HG02759 (cell line): Measurements from ENCODE around the gene UNC119.
"Not testable (repeated sequence)": the region's sequence is repeated elsewhere in the genome, so short reads cannot be mapped to it uniquely, and the experiment has no call there.

Experiments used
- ATAC-seq: cut with Tn5 transposase; IDR thresholded peaks from one replicate; pipeline ENCODE4 v1.9.1; 2021; ENCODE audit warnings: mild to moderate bottlenecking, moderate library complexity; ENCODE audit not compliant: unreplicated experiment

UNC119 gene

DNA sequence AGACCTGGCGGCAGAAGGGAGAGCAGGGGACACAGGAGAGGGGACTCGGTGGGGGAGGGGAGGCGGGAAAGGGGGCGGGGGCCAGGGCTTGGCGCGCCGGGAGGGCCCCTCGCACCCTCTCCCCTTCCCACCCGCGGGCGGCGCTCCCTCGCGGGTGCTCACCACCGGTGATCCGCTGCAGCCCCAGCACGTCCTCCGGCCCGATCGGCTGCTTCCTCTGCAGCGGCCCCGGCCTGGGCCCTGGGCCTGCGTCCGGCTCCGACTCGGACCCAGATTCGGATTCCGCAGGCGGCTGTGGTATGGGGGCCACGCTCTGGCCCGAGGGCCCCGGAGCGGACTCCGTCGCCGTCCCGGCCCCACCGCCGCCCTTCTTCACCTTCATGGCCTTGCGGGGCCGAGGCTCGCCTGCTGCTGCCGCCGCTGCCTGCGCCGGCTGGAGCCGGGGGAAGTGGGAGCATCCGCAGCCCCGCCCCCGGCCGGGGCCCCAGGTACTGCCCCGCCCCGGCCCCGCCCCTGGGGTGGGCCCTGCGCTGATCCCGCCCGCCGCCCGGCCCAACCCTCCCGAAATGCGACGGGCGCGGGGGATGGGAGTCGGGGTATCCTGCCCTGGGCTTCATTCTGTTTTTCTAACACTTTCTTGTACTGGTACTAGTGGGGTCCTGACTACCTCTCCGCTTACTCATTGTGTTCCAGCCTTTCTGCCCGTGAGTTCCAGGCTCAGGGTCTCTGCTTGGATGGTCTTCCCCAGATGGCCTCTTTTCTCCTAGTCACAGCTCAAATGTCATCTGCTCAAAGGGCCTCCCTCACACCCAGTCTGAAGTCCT is at the start of gene UNC119:
Gene UNC119 (minus strand): TSS at position 449 of the 824 bp plus-strand sequence. CDS start 67 bp downstream, at position 382.
- ATAC-seq: peak; percentile 72

DNA sequence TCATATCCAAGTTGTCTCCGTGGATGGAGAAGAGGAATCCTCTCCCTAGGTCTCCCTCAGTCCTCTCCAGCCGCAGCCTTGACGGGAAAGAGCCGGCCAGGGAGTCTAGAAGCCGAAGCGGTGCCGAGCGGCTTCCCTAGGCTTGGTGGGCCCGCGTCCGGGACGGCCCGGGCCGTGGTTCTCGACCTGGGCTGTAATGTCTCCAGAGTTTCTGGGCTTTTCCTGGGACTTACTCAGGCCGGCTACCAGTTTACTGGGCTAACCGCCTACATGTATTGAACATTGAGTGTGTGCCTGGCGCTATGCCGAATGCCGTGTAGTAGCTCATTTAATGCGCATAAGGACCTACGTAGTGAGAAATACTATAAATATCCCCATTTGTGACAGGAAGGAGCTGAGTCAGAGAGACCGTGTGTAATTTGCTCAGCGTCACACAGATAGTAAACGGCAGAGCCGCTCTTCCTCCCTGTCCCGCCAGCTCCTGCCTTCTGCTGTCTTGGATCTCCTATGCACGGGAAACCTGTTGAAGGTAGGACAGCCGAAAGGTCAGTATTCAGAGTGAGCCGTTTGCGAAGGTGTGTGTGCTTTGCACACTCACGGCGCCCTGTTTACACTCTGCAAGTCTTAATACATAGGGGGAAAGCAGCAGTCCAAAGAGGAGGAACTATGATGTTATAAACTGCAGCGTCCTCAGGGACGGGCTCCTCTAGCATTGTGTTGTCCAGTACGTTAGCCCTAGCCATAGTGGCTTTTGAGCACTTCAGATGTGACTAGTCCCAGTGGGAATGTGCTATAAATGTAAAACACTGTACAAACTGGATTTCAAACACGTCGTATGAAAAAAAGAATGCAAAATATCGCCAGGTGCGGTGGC is 47.1 kb upstream of the UNC119 start:
- ATAC-seq: peak; percentile 40

DNA sequence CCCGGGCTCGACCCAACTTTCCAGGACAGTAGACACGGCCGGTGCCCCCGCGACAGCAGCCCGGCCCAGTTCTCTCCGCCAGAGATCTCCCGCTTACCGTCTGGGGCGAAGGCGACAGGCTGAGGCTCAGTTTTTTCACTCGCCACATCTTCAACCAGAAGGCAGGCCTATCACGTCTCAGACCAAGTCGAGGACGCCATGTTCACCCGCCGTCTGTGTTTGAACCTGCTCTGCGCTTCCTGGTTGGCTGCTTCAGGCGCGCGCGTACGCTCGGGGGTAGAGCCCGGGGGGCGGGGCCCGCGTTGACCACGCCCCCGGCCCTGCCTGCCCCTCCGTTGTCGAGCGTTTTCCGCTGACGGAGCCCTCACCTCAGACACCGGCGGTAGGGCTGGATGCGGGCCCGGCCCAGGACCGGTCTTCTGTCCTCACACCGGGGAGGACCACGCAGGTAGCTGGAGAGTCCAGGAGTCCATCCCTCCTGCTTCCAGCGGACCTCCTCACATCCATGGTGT is 46.4 kb upstream of the UNC119 start, which contains the start of gene SPAG5:
Gene SPAG5 (minus strand): TSS at position 227 of the 512 bp plus-strand sequence. CDS start 79 bp downstream, at position 148.
- peak; percentile 89 for ATAC-seq

DNA sequence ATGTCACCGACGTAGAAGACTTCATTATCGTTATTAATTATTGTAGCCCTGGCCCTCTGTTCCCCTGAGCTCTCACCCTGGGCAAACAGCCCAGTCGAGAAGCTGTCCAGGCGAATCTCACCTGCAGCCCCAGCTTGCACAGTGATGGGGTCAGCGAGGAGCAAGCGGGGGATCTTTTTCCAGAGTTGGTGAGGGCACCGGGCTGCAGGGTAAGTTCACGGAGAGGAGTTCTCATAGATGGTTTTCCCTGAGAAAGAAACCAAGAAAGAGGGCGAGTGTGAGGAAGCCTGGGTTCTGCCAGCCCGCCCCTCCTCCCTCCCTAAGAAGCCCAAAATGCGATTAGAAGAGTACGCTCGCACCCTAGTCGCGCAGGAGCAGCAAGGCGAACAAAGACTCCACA is 46.0 kb upstream of the UNC119 start:
- no peak for ATAC-seq

DNA sequence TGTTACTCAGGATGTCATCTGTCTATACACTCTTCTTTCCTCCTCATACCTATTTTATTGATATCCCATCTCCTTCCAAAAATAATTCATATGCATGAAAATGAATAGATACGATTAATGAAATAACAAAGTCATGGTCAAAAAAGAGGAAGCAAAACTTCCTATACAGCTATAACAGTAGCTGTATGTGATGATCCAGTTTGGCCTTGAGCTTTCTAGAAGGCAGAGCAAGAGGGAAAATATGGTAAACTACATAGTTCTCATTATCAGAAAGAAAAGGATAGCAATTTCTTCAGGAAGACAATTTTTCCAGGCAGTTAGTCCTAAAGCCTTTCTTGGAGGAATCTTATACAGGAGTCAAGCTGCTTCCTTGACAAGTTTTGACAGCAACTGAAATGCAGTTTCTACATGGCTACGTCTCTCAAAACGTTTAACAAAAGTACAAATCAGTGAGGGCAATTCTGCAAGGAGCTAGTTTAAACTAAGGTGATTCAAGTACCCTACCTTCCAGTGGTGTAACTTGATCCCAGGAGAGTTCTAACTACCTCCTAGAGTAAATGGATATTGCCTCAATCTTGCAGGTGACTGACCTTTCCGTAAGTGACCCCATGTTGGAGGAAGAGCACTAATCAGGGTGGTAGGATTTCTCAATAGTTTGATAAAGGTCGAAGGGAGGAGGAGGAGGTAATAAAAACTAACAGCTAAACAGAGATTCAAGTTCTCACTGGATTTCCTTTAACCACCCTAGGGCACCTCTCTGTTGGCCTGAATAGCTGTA is 45.4 kb upstream of the UNC119 start:
- ATAC-seq: no peak

DNA sequence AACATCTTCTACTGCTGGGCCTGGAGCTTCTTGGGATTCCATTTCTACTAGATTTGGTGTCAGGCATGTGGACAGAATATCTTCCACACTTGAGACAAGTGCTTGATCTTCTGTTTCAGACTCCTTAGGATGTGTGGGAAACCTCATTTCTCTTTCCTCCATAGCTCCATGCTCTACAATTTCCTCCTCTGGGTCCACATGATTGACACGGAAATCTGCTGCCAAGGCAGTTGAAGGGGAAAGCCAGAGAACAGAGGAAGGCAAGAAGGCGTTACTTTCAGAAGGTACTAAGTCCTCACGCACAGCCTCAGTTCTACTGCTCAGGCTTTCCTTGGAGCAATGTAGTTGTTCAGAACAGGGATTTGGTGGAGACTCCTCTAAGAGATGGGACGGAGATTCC is 39.8 kb upstream of the UNC119 start:
- no peak for ATAC-seq

DNA sequence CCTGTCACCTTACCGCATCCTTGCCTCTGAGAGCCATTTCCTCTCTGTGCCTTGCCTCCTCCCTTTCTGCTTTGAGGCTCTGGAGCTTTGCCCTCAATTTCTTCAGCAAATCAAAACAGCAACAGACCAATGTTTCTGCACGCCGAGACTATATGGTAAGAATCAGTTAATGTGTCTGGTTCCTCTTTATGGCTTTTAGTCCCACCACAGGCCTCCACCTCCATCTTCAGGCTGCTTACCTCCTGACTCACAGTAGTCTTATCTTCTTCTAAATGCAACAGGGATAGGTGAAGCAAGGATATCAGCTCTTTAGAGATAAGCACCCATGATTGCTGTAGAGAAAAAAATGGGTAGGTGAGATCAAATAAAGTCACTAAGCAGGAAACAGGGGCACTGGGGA is 33.4 kb upstream of the UNC119 start:
- ATAC-seq: no peak

DNA sequence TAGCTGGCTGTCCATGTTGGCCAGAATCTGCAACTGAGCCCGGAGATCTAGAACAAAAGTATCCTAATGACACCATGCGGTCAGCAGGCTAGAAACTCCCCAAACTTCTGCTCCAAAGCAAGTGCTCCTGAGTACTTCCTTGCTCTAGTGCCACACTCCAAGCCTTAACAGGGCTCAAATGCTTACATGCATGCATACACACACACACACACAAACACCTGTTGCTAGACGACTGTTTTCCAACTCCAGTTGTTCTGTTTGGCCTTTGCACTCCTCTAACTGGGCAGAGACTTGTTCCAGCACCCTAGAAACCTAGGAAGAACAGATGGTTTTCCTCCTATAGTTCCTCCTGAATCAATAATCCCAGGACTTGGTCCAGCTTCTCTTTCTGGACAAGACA is 32.0 kb upstream of the UNC119 start:
- ATAC-seq: no peak

DNA sequence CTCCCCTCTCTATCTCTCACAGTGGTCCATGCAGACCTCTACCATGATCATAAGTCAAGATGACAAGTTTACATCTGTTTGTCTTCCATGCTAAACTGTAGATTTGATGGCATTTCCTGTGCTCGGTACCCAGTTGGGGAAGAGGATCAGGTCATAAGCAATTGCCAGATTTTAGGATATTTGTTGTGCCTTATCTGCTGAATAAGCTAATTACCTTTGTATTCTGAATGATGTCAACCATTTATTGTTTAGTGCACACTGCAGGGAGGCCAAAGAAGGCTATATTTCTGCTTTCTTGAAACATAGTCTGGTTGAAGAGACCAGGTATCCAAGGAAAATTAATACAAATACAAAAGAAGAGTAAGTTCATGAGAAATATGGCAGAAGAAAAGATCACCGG is 30.1 kb upstream of the UNC119 start:
- no peak for ATAC-seq

DNA sequence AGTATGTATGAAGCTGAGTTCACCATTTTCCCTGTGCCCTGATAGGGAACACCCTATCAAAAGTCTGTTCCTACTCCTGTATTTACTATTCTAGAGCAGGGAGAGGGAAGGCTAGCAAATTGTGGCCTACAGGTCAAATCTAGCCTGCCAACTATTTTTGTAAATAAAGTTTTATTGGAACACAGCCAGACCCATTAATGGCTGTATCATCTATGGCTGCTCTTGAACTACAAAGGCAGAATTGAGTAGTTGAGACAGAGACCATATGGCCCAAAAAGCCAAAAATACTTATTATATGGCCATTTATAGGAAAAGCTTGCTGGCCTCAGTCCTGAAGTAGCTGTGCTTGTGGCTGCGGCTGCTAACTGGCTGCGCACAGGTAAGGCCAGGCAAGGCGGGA is 28.5 kb upstream of the UNC119 start:
- no peak for ATAC-seq

DNA sequence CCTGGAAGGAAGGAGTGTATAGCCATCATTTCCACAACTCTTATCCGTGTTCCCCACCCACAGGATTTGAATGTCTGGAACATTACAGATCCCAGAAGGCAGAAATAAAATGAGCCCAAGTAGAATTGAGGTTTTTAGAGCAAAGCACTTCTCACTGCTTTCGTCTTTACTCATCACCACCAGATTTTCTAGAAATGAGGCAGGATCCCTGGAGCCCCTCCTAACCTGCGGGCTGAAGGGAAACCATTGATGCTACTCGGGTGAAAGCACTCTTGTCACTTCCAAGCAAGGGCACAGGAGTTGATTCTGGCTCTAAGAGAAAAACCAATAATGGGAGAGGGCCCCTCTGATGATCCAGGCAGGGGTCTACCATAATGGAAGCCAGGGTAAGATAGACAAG is 27.1 kb upstream of the UNC119 start:
- no peak for ATAC-seq

DNA sequence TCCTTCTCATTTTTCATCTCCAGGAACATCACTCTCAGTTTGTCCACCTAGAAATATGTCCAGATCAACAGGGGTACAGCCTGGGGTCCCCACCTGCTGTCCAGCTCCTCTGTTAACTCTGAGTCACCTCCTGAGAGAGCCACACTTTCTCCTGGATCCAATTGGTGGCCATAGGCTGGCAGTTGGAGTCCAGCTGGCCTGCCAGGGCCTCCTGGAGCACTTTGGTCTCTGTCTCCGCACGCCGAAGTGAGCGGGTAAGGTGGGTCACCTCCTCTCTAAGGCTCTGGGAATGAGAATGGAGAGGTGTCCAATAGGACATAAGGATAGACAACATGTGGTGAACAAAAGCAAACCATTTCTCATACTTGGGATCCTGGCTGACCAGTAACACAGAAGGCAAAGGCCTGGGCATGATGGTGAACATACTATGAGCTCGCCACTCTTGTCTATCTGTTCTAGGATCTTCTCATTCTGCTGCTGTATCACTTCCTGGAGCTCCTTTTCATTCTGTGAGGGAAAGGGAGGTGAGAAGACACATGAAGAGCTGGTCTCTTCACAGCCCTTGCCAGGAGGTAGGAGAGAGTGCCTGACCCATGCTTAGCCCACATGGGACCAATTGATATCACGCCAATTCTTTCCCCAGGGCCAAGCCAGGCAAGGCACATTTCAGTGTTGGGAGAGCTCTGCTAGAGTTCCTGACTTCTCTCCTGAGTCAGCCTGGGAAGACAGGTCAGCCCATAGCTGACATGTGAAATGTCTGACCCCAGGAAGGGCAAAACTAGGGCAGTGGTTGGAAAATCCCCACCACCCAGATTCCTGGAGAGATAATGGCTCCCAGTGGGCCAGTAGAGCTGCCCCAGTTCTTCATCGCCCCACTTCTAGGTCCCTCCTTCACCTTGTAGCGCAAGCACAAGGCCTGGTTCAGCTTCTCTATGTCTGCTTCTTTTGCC is 26.1 kb upstream of the UNC119 start:
- ATAC-seq: no peak

DNA sequence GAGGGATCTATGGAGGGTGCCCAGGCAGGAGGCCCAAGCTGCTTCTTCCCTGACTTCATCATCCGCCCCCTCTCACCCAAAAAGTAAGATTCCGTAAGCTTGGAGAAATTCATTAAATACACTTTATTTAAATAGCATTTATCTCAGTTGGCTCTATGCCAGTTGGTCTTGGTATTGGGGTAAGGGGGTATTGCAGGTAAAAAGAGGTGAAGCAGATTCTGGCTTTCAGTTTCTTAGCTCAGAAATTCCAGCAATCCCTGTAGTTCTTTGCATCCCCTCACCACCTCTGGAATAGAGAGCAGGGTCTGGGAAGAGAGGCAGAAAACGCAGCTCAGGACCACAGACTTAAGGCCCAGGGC is 25.0 kb upstream of the UNC119 start:
- ATAC-seq: no peak

DNA sequence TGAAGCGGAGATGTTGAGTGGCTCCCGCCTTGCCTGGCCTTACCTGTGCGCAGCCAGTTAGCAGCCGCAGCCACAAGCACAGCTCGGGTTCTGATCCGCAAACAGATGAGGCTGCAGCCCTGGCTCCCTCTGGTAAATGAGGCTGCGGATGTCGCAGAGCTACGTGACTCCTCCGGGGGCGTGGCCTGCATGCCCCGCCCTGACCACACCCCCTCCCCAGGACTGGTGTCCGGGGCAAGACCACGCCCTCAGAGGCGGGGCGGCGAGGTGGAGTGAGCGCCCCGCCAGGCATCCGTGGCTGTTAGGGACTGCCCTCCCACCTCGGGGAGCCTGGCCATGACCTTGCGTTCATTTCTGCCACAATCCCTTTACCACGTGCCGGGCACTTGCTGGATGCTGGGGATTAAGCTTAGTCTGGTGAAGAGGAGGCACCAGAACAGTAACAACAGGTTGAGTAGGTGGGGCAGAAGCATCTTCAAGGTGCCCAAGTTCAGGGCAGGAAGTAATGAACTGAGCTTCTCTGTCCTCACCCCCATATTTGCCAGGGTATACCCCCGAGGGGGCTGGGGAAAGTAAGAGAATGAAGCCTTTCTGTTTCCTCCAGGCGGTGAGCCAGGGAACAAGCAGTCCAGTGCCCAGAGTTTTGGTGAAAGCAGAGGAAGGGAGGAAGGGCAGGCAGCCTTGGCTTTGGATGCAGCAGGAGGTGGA is 24.5 kb upstream of the UNC119 start, which contains the start of gene ALDOC:
Gene ALDOC (minus strand): TSS at position 138 of the 708 bp plus-strand sequence. CDS start 1,363 bp downstream, outside the sequence.
- peak; percentile 90 for ATAC-seq

DNA sequence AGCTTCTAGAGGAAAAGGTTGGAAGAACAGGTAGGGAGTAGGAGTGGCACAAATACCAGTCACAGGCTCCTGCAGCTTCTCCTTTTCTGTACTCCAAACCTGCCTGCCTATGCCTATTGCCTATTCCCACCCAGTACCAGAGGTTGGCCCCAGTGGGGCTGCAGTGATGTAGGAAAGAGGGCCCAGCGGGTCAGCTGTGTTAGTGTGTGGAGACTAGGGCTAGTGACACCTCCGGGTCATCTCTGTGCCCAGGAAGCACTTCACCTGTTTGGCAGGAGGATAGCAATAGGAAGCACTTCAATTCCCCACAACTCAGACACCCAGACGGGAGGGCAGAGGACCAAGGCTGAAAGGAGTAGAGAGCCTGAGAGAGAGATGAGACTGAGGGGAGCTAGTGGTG is 23.6 kb upstream of the UNC119 start:
- ATAC-seq: not testable (repeated sequence)

DNA sequence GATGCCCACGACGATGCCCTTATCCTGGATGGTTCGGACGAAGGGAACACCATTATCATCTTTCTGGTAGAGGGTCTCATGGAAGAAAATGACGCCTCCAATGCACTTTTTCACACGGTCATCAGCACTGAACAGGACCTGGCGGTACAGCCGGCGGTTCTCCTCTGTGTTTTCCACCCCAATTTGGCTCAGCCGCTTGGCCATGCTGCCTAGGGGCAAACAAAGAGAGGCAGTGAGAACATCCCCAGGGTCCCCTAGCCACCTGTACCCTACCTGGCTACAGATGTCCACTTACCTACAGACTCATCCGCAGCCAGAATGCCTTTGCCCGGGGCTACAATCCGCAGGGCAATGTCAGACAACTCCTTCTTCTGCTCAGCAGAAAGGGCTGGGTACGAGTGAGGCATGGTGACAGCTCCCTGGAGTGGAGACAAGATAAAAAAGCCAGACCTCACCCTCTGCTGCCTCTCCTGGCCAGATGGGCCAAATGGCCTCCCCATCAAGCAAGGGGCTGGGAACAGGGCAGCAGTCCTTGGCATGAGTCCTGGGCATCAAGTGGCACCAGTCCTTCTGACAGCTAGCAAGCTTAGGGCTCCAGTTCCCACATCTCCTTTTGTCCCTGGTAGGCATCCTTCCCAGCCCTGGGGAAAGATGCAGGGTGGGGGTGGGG is 22.8 kb upstream of the UNC119 start:
- ATAC-seq: no peak

DNA sequence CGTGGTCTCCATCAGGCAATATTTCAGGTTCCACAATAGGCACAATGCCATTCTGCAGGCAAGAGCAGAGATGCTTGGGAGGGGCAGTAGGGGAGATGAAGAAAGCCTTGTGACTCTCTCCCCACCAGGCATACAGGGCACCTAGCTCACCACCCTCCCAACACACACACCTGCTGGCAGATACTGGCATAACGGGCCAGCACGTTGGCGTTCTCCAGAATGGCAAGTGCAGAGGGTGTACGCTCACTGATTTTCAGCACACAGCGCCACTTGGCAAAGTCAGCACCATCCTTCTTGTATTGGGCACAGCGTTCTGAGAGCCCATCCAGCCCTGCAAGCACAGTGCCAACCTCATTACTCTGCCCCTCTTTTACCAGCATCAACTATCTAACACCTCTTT is 22.1 kb upstream of the UNC119 start:
- ATAC-seq: no peak

DNA sequence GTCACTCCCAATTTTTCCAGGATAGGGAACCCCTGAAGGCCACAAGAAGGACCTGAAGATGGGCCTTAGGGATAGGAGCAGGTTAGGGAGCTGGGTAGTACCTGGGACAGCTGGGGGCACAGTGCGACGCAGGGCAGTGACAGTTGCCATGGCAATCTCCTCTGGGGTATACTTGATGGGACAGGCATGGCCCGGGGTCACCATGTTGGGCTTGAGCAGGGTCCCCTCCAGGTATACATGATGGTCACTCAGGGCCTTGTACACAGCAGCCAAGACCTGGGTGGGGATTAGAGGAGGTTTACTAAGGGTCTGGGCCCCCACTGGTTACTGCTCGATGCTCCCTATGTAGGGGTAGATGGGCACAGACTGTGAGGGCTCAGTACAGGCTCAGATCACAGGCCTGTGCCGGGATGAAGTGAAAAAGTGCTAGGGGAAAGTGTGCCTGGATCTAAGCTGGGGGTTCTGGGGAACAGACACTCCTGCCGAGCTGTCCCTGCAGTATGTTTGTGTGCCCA is 21.6 kb upstream of the UNC119 start:
- no peak for ATAC-seq
